Measurements from ENCODE around the gene LAMTOR1.

Gene LAMTOR1

GRCh38 chr11:72116019-72116755 lies 13.1 kb upstream of the LAMTOR1 start:
- DNase-seq, result no peak

DNA sequence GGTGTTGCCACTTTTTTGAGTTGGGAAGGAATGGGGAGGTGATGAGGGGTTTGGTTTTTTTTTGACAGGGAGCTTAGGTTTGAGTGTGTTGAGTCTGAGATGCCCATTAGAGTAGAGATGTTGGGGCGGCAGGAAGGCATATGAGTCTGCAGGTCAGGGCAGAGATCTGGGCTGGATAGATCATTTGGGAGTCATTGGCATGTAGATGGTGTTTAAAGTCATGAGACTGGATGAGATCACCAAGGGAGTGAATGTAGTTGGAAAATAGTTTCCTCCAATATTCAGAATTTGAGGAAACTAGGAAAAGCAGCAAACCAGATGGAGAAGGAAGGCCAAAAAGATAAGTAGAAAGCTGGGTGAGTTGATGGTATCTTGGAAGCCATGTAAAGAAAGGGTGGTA lies 11.5 kb upstream of the LAMTOR1 start:
- DNase-seq, result no peak

DNA sequence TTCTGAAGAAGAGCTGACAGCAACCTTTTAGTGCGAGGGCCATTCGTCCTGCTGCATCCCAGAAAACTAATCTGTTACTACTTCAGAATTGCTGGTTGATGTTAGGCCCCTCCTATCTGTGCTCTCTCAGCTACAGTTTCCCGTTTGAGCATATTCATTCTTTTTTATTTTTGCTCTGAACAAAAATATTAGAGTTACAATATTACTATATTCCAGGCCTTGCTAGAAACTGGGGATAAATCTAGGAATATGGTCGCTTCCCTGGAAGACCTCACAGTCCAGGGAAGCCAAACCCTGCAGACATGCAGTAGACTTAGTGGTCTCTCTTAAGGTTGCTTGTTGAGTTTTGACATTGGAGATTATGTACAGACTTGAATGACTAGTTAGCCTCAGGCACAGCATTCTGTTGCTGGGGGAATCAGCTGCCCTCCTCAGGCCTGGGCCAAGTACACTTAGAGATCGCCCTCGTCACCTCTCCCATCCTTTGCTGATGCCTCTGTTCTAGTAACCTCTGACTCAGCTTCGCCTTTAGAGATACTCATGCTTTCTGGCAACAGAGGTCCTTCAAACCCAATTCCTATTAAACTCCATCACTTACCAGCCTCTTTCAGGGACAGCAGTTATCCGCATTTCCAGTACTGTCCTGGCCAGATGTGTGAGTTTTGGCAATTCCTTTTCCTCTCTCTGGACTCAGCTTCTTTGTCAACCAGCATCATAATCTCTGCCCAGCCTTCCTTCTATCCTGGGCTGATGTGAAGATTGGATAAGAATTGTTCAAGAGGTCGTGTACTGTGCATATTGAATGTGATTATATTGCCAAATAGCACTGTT lies 10.1 kb upstream of the LAMTOR1 start:
- no peak for DNase-seq

DNA sequence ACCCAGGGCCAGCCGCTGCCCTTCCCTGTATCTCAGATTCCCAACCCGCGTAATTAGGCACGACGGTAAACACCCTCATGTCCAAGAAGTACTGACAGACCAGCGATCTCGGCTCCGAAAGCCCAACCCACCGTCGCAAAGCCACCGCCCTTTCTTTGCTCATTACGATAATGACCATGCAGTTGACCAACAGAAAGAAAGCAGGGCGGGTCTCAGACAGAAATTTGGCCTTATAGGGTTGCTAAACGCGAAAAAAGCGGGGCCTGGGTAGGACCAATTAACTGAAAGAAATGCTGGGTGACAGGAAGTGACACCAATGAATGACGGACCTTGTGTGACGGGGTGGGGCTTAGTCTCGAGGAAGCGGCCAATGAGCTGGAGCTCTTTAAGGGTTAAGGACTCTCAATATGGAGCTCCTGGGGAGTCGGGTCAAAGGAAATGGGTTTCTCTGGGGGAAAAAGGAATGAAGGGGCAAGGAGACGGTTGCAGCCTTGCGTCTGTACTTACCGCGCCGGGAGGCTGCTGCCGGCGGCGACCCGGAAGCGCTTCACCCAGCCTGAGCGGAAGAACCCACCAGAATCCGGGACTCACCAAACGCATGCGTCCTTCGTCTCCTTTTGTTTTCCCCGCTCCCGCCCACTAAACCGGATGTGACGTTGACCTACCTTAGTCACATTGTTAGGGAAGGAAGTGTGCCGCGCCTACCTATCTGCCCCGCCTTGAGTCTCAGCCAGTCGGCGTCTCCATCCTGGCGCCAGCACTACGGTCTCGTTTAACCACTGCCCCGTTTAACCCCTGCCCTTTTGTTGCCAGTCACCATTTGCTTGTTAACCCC lies 9.3 kb upstream of the LAMTOR1 start, which contains the start of gene ANAPC15:
ANAPC15 (minus strand) TSS at position 553 of the 835 bp plus-strand sequence. CDS start 1,419 bp downstream, outside the sequence.
- peak; percentile 98 for DNase-seq

DNA sequence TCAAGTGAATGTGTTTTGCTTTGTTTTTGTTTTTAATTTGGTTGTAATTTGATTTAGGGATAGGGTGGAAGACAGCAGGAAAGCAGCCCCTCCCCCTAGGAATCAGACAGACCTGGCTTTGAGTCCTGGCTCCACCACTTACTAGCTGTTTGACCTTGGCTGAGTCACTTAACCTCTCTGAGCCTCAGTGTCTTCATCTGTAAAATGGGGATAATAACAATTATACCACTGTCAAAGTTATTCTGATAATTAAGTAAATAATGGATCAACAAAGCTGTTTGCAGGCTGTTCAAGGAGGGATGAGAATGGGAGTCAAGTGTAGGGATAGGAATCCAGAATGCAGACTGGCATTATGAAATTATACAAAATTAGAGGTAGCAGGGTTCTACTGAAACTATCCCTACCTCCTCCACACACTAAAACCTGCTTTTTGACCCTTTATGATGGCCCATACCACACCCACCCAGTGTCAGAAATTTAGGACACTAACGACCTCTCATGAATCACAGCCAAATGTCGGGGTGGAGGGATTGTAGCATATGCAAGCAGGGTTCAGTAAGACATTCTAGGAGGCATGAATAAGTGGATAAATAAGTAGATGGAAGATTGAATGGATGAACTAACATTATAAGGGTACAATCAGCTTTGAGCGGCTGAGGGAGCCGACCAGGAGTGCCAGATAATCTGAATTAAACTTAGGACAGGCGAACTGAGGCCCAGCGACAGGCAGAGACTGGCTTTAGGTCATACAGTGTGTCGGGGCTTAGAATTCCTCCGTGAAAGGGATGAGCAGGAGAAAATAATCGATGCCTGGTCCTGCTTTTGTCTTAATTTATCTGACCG lies 8.4 kb upstream of the LAMTOR1 start:
- DNase-seq, result no peak

- no peak for DNase-seq
Measured at GRCh38 chr11:72105888-72106287, 2.8 kb upstream of the LAMTOR1 start, which contains the start of gene TOMT. Gene TOMT, plus strand, starts transcription at chr11:72105924. Its CDS starts 28 bp downstream, at chr11:72105952.

GRCh38 chr11:72103754-72104167 lies 664 bp upstream of the LAMTOR1 start:
- DNase-seq, result no peak

DNA sequence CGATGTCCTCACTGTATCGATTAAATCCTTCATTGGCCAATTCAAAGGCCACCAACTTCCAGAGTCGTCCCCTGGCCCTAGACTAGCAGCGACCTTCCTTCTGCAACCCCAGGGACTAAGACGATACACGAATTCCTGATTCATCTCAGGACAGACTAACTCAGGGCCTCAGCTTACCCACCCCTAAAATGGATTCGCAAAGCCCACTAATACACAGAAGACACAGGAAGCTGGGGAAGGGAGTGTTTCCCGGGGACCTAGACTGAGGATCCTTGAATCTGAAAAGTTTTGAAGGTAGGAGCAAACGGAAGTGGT lies 509 bp downstream of the LAMTOR1 start:
- DNase-seq, result no peak

GRCh38 chr11:72102162-72102561 lies 935 bp downstream of the LAMTOR1 start:
- DNase-seq, result no peak

GRCh38 chr11:72100462-72100861 lies 2.6 kb downstream of the LAMTOR1 start:
- DNase-seq, result peak; percentile 96

DNA sequence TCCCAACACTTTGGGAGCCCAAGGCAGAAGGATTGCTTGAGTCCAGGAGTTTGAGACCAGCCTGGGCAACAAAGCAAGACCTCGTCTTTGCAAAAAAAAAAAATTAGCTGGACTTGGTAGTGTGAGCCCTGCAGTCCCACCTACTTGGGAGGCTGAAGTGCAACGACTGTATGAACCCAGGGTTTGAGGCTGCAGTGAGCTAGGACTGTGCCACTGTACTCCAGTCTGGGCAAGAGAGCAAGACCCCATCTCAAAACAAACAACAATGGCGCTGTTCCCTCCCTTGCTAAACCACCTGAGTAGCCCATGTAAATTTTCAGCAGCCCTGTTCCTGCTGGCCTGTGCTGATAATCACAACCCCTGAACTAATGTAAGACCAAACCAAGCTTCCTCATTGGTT lies 3.1 kb downstream of the LAMTOR1 start:
- DNase-seq, result no peak

DNA sequence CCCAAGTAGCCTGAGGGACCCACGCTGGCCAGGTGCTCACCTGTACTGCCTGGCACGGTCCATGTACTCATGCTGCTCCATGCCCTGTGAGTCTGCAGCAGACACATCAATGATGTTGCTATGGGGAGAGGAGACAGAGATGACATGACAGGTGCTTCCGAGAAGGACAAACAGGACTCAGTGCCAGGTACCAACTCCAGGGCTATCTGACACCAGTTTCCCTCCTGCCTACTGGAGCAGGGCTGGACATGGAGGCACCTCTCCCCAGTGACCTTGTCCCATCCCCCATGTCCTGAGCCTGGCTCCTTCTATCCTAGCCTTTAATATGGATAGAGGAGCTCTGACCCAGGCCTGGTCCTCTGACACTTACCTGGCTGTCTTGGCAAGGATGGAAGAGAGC lies 4.4 kb downstream of the LAMTOR1 start:
- DNase-seq, result no peak

DNA sequence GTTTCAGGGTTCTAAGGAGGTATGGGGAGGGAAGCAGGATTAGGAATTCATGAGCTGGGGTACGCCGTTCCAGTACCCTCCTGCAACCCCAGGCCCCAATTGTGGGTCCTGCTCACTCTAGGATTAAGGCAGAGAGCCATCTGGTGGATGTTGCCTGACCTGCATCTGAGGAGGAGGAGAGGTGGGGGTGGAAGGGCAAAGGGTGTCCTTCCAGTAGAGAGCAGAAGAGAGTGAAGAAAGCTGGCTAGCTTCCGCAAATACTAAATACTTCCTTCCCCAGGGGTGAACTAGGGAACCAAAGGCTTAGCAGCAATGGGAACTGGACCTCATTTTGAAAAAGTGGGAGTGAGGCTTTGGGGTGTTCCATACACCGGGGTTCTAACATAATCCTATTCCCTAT lies 11.8 kb downstream of the LAMTOR1 start:
- peak; percentile 78 for DNase-seq

- DNase-seq, result no peak
Measured at GRCh38 chr11:72088076-72088808, 14.9 kb downstream of the LAMTOR1 start.

- DNase-seq, result no peak
Measured at GRCh38 chr11:72085621-72086351, 17.3 kb downstream of the LAMTOR1 start.

DNA sequence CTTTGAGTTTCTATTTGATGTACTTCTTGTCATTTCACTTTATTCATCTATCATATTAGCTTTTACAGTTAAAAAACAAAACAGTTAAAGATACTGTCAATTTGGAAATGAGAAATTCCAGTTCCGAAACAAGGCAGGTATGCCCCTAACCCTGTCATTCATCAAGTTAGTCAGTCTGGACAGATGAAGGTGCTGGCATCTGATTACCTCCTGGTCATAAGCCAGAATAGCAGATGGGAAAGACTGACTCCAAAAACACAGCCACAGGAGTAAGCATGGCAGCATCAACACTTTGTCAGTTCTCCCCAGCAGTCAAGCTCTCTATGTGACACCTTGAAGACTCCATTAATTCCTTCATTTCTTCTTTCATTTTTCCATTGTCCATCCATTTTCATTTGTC lies 18.1 kb downstream of the LAMTOR1 start:
- no peak for DNase-seq

- DNase-seq, result no peak
Measured at GRCh38 chr11:72084076-72084475, 19.0 kb downstream of the LAMTOR1 start.

- DNase-seq, result no peak
Measured at GRCh38 chr11:72083414-72083813, 19.7 kb downstream of the LAMTOR1 start.

GRCh38 chr11:72081821-72082453 lies 21.2 kb downstream of the LAMTOR1 start:
- DNase-seq, result no peak

DNA sequence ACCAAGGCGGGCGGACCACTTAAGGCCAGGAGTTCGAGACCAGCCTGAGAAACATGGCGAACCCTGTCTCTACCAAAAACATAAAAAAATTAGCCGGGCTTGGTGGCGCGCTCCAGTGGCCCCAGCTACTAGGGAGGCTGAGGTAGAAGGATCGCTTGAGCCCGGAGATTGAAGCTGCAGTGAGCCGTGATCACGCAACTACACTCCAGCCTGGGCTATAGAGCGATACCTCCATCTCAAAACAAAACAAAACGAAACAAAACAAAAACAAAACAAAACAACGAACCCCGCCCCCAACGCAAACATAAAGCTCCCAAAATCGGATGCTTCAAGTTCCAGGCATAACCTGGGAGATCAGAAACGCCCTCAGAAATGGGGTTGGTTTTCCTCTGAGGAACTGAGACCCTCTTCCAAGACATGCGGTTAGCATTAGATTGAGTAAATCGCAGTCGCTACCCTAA lies 21.9 kb downstream of the LAMTOR1 start:
- DNase-seq, result no peak
